CD4-positive, alpha-beta T cell treated with Interleukin-17A for 4 hours (primary cell): ENCODE results near the gene SETX.

Experiments used
- DNase-seq: peaks from one replicate; pipeline ENCODE4 v3.0.0-alpha.2; 2020; ENCODE audit warnings: mixed read lengths

SETX gene

GRCh38 chr9:132211570-132211969, 143.2 kb downstream of the SETX start:
- no peak for DNase-seq
